Jurkat, Clone E6-1 (cell line): ENCODE measurements around the gene KBTBD6. TPM values are rescaled to one million over a fixed set of nuclear protein-coding genes. Genes with fewer than 3 reads are reported as not detected.
"Not testable (repeated sequence)": the region's sequence is repeated elsewhere in the genome, so short reads cannot be mapped to it uniquely, and the experiment has no call there.

Experiments
- DNase-seq: peaks from one replicate; pipeline ENCODE4 v3.0.0-alpha.2; 2011; ENCODE audit warnings: low read depth, low spot score
- H3K4me3 ChIP-seq: 2 replicates; pipeline ENCODE4 v1.5.1; 2011; ENCODE audit warnings: mild to moderate bottlenecking, low read length, control low read depth, moderate library complexity
- polyA plus RNA-seq: library from polyadenylated mRNA; unstranded; fragments of >200 nt; gene quantifications from one replicate; pipeline ENCODE4 v1.2.1, GENCODE V29; 2012; ENCODE audit warnings: missing spikeins; ENCODE audit not compliant: insufficient read length, insufficient read depth

The KBTBD6 gene, protein sequence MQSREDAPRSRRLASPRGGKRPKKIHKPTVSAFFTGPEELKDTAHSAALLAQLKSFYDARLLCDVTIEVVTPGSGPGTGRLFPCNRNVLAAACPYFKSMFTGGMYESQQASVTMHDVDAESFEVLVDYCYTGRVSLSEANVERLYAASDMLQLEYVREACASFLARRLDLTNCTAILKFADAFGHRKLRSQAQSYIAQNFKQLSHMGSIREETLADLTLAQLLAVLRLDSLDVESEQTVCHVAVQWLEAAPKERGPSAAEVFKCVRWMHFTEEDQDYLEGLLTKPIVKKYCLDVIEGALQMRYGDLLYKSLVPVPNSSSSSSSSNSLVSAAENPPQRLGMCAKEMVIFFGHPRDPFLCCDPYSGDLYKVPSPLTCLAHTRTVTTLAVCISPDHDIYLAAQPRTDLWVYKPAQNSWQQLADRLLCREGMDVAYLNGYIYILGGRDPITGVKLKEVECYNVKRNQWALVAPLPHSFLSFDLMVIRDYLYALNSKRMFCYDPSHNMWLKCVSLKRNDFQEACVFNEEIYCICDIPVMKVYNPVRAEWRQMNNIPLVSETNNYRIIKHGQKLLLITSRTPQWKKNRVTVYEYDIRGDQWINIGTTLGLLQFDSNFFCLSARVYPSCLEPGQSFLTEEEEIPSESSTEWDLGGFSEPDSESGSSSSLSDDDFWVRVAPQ
- 7.8 TPM for polyA plus RNA-seq

DNA sequence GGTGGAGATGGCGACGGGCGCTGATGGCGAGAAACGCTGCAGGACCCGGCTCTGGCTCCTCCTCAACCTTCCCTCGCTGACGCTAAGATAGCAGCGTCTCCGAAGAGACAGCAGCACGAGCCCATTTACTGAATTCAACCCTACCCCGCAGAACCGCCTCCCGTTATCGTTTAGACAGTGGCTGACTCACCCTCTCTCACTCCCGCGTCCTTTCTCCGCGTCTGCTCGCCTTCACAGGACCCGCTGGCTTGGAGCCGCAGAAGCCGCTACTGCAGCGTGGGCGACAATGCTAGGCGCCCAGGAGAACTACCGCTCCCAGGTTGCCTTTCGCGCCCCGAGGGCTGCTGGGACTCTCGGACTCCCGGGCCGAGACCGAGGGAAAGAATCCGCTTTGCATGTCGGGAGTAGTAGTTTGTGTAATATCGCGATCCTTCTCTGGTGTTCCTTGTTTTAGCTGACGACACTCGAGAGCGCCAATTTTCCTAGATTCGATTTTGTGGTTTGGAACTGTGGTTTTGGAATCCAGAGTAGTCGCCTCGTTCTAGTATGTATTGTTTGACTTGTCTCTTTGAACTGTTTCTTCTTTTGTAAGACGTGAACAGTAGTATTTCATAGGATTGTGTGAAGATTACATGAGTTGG lies at the start of gene KBTBD6:
KBTBD6 (minus strand) TSS at position 291 of the 641 bp plus-strand sequence. CDS start 291 bp downstream, outside the sequence.
- peak; percentile 97 for DNase-seq

DNA sequence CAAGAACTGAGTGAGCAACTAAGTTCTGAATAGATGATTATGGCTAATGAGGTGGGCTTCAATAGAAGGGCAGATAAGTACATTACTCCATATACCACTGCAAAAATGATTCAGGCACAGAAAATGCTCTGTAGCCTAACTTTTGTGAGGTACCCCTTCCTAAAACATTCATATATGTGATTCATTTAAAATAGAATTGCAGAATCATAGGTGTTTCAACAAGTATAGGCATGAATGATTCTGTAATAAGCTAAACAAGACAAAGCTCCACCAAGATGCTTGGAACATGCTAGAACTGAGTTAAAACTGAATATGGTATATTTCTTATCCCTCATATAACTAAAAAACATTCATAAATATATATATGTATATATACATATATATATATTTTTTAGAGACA lies 49.6 kb upstream of the KBTBD6 start:
- no peak for DNase-seq
- no peak overlapping the region for H3K4me3 ChIP-seq

More for the DNA sequence above, at the start of gene KBTBD6:
- peak within 1 kb of the TSS; percentile 88 for H3K4me3 ChIP-seq

DNA sequence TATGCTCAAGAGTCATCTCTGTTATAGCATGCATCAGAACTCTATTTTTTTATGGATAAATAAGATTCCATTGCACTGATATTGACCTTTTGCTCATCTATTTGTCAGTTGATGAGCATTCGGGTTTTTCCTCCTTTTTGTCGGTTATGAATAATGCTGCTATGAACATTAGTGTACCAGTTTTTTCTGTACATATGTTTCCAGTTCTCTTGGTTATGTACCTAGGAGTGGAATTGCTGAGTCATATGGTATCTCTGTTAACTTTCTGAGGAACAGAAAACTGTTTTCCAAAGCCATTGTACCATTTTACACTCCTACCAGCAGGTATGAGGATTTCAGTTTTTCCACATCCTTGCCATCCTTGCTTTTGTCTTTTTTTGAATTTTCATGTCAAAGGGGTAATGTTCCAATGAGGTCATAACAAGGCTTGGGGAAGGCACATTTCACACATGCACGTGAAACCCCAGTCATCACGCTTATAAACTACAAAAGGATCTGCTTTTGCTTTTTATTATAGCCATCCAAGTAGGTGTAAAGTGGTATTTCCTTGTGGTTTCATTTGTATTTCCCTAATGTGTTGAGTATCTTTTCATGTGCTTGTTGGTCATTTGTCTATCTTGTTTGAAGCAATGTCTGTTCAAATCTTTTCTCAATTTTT lies 47.1 kb upstream of the KBTBD6 start:
- no peak for DNase-seq
- no peak overlapping the region for H3K4me3 ChIP-seq

DNA sequence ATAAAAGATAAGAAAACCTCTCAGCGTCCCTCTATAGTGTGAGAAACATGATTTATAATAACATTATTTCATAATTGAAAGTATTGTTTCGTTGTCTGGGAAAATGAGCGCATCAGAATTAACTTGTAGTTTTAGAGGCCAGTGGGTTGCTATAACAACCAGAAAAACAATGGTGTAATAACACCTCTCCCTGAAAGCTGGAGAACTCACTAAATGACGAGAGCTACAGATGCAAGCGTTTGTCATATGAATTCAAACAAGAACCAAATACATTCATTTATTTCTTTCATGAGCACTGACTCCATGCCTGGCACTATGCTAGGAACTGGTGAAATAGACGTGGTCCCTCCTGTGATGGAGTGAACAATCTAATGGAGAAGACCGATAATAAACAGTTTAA lies 45.4 kb upstream of the KBTBD6 start:
- no peak for DNase-seq

DNA sequence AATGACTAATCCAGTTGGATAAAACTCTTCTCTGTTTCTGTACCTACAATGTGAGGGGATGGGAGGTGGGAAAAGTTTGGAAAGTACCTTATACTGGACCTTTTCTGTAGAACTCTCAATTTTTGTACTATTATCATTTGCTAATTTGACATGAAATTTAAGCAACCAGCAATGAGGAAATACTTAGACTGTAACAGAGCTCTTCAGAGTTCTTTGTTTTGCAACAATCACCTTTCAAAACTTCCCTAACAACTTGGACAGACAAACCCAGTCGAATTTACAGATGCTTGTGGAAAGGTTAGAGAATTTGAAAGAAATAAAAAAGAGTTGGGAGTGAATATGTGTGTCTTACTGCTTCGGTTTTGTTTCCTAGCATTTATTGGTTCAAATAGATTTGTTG lies 45.0 kb upstream of the KBTBD6 start:
- H3K4me3 ChIP-seq = no peak overlapping the region
- no peak for DNase-seq

More for the DNA sequence above, 45.4 kb upstream of the KBTBD6 start:
- no peak overlapping the region for H3K4me3 ChIP-seq

DNA sequence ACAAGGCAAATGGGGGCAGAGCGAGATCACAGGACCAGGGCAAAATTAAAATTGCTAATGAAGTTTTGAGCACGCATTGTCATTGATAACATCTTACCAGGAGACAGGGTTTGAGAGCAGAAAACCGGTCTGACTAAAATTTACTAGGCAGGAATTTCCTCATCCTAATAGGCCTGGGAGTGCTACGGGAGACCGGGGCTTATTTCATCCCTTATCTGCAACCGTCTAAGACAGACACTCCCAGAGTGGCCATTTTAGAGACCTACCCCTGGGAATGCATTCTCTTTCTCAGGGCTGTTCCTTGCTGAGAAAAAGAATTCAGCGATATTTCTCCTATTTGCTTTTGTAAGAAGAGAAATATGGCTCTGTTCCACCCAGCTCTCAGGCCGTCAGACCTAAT lies 43.0 kb upstream of the KBTBD6 start:
- DNase-seq = not testable (repeated sequence)

DNA sequence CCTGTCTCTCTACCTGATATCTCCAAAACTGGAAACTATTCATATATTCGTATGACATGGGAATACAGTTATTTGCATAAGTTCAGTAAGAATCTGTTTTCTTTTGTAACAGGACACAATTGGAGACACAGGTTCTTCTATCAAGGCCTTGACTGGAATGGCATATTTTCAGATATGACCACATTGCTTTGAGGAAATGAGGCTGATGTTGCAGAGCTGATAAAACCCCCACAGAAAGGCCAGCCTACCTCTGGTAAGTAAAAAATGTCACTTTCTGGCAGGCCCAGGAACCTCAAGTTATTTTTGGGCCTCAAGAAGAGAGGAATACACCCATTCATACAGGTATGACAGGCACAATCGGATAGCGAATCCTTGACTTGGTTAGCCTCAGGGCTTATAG lies 29.5 kb upstream of the KBTBD6 start:
- H3K4me3 ChIP-seq = no peak overlapping the region
- DNase-seq = no peak

More for the DNA sequence above, 43.0 kb upstream of the KBTBD6 start:
- not testable (repeated sequence) for H3K4me3 ChIP-seq

DNA sequence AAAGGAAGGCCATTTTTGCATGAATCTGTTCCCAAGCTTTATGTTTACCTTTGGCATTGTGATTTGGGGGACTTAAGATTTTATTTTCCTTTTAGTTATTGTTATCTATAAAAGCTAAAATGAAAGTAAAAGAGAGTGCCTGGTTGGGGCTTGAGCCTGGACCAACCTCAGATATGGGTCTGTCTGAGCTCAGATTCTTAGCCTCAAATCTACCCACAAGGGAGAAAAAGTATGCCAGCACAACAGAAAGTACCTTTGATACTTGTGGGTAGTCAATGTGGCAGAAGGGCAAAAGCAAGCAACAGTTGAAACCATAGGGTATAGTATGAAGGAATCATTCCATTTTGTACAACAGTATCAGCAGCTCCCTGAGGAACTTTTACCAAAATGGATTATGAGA lies 26.6 kb upstream of the KBTBD6 start:
- no peak overlapping the region for H3K4me3 ChIP-seq
- DNase-seq = peak; percentile 39

DNA sequence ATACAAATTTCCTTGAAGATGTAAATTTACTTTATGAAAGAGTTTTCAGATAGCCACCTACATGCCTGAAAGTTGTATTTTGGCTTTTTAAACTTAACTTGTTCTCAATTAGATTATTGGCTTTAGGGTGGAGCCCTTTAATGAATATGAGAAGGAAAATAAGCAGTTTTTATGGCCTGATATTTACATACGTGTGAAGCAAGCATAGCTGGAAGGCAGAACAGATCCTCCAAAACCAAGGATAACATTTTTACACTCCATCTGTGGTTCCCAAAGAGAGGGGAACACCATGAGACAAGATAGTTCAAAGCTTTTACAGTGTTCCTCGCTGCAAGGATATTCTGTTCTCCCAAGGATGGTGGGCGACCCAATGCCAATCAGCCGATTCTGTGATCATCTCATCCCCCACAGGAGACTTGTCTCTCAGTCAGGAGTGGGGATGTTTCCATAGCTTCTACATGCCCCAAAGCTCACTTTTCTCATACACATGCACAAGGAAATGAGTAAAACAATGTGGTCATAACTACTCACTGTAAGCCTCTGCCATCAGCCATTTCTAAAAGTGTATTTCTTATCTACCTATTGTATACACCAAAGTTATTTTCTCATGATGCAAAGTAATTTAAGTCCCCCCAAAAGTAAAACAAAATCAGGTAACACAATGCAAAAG lies 24.6 kb upstream of the KBTBD6 start:
- no peak overlapping the region for H3K4me3 ChIP-seq
- DNase-seq = no peak

DNA sequence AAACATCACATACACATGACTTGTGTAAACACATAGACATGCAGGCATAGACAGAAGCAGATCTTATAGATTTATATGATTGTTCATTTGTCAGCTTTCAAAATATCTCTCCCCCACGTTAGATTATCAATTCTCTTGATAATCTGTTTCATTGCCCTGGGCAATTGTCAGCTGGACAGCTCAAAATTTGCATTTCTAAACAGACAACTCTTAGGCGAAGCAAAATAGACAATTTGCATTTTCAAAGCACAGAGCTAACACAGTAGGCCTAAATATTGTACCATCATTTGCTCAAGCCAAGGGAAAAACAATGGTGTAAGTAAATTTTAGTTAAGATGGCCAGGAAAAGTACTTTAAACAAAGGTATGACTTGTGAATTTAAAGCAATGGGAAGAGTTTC lies 24.0 kb upstream of the KBTBD6 start:
- DNase-seq = no peak
- no peak overlapping the region for H3K4me3 ChIP-seq

DNA sequence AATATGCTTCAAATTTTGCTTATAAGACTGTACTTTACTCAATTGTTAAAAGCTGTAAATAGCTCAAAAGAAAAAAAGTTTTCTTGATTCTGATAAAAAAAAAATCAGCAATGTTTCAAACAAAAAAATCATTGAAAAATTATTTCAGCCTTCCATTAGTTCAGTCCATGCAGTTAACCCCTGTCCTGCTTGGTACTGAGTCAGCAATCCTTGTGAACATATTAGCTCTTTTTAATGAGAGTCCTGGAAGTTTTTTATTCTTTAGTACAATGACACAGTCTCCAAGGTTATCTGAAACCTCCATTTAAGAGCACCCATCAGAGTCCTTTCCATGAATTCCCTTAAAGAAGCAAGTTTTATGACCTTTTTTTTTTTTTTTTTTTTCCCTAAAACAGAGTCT lies 21.4 kb upstream of the KBTBD6 start:
- no peak overlapping the region for H3K4me3 ChIP-seq
- DNase-seq = no peak

DNA sequence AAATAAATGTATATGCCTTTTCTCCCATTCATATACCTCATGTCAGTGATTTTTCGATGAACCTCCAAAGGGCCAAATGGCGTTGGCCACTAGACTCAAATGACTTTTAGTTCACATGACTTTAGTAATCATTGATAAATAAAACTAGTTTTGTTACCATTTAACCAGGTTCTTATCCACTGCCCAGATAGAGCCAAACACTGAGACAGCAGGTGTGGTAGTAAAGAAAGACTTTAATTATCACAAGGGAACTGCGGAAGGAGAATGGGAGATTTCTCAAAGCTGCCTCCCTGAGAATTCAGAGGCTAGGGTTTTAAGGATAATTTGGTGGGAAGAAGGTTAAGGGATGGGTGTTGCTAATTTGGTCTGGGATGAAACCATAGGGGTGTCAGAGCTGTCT lies 19.4 kb upstream of the KBTBD6 start:
- no peak overlapping the region for H3K4me3 ChIP-seq
- DNase-seq = no peak

DNA sequence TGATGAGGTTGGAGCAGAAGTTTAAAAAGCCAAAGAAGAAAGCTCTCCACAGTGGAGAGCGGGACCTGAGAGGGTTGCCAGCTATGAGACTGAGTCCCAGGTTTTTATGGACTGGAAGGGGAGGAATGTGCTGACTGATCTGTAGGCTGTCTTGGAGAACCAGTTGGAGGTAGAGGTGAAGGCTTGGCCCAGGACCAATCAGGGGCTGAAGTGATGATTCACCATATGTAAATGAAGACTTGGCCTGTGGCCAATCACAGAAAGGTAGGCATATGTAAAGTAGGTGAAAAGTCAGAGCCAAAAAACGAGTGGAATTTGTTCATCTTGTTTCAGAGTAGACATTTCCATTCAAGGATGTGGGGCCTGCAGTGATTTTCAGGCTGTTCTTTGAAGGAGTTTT lies 17.5 kb upstream of the KBTBD6 start:
- H3K4me3 ChIP-seq = no peak overlapping the region
- no peak for DNase-seq

DNA sequence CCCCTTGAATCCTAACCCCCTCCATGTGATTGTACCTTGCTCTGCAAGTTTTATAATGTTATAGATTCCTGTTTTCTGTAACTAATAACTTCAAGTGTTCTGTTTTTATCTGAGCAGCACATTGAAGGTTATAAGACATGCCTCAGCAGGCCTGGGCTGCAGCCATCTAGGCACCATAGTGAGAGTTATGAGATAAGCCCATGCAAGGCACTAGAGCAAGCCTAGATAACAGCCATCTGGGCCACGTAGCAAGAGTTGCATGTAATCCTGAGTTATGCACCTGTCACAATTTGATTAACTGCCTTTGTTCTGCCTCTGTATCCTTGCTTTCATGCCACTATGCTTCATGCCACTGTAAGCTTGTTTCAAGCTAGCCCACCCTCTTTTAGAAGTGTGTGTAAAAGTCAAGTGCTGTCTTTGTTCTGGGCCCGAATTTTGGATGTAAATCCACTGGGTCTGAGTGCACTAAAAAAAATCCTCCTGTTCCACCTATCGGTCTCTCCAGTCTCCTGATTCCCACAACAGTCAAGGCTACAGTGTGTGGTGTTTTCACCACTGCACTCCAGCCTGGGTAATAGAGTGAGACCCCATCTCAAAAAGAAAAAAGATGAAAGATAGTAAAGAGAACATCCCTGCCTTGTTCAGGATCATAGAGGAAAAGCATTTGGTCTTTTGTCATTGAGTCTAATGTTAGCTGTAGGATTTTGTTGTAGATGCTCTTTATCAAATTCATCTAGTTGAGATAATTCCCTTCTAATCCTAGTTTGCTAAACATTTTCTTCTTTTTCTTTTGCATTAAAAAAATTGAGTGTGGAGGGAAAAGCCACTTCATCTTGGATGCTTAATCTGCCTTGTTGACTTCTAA lies 16.0 kb upstream of the KBTBD6 start:
- H3K4me3 ChIP-seq = no peak overlapping the region
- DNase-seq = no peak

DNA sequence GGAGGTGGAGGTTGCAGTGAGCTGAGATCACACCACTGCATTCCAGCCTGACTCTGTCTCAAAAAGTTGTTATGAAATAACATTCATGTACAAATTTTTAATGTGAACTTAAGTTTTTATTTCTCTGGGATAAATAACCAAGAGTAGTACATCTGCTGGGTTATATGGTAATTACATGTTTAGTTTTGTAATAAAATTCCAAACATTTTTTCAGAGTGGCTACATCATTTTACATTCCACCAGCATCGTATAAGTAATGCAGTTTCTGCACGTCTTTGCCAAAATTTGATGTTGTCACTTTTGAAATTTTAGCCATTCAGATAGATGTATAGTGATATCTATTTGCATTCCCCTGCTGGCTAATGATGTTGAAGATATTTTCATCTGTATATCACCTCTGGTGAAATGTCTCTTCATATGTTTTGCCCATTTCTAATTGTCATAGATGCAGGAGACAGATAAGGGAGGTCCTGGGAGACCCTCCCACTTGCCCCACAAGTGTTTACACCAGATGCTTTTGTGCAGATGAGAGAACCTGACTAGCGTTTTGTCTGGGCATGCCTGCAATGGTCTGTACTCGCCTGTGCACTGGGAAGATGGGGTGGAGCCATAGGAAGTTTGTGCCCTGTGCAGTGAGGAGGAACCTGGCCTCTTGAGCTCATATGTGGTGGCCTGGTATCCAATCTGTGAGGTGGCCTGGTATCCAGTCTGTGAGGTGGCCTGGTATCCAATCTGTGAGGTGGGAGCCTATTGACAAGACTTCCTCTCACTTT lies 12.7 kb upstream of the KBTBD6 start:
- no peak overlapping the region for H3K4me3 ChIP-seq
- no peak for DNase-seq

DNA sequence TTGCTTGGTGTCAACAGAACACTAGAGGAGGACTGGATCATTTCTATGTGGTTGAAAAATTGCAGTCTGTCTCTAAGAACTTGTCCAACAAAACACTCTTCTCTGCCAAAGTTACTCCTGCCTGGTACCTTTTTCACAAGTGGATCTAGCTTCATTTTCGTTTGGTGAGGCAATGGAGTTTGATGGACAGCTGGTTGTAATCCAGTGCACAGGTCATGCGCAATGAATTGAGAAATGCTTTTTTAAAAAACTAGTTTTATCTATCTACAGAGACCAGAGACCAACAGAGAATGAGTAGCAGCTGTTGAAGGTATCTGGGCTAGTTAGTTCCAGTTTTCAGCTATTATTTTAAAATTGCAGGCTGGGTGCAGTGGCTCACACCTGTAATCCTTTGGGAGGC lies 12.0 kb upstream of the KBTBD6 start:
- no peak for DNase-seq
- no peak overlapping the region for H3K4me3 ChIP-seq

DNA sequence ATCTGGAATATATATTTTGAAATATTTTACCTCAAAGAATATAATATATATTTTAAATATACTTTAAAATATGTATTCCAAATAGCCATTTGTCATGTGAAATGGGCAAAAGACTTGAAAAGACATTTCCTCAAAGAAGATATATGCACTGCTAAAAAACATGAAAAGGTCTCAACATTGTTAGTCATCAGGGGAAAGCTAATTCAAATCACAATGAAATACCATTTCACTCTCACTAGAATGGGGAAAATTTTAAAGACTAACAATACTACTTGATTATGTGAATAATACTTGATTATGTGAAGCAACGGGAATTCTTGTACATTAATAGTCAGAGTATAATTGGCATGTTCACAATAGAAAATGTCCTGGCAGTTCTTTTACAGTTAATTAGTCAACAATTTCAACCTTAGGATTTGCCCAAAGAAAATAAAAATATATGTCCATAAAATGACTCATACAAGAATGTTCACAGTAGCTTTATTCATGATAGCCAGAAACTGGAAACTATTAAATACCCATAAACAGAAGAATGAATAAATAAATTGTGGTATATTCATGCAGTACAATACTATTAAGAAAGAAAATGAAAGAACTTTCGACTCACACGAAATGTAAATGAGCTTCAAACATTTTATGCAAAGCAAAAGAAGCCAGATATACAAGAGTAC lies 6.8 kb upstream of the KBTBD6 start:
- DNase-seq = no peak
- no peak overlapping the region for H3K4me3 ChIP-seq
